Effector CD4-positive, alpha-beta T cell (primary cell): ENCODE measurements around the gene GNAZ.
"Not testable (repeated sequence)": the region's sequence is repeated elsewhere in the genome, so short reads cannot be mapped to it uniquely, and the experiment has no call there.

Source experiments
- DNase-seq: peaks from one replicate; pipeline ENCODE4 v3.0.0-alpha.2; 2020

Gene GNAZ

DNA sequence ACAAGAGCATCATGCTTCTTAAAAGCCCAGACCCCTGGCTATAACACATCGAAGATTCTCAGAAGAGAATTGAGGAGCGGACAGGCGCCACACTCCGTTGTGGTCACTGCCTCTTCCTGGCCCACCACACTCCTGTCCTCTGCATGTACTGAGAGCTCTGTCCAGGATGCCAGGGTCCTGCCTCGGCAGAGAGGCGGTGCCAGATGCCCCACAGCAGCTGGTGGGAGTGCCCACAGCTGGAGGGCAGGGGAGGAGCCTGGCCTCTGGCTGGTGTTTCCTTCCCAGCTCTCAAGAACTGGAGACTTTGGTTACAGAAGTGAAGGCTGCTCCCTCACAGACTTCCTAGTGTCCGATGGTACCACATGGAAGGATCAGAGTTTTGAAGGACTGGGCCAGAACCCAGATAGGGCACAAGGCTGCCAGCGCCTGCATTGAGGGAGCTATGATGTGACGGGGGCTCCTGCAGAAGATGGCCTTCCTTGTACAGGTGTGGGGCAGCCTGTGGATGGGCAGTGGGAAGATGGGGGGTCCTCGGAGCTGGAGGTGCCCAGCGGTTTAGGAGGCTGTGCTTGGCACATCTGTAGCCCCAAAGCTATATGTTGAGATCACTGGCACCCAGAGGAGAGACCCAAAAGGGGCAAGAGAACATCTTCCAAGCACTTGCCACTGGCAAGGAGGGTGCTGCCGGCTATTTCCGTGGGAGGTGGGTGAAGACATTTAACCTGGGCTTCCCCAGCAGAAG is 52.1 kb downstream of the GNAZ start:
- no peak for DNase-seq

DNA sequence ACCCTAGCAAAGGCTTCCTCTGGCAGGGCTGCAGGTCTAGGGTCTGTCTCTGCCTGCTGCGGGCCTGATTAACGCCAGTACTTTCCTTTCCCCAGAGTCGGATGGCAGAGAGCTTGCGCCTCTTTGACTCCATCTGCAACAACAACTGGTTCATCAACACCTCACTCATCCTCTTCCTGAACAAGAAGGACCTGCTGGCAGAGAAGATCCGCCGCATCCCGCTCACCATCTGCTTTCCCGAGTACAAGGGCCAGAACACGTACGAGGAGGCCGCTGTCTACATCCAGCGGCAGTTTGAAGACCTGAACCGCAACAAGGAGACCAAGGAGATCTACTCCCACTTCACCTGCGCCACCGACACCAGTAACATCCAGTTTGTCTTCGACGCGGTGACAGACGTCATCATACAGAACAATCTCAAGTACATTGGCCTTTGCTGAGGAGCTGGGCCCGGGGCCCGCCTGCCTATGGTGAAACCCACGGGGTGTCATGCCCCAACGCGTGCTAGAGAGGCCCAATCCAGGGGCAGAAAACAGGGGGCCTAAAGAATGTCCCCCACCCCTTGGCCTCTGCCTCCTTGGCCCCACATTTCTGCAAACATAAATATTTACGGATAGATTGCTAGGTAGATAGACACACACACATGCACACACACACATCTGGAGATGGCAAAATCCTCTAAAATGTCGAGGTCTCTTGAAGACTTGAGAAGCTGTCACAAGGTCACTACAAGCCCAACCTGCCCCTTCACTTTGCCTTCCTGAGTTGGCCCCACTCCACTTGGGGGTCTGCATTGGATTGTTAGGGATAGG is 52.9 kb downstream of the GNAZ start:
- no peak for DNase-seq

DNA sequence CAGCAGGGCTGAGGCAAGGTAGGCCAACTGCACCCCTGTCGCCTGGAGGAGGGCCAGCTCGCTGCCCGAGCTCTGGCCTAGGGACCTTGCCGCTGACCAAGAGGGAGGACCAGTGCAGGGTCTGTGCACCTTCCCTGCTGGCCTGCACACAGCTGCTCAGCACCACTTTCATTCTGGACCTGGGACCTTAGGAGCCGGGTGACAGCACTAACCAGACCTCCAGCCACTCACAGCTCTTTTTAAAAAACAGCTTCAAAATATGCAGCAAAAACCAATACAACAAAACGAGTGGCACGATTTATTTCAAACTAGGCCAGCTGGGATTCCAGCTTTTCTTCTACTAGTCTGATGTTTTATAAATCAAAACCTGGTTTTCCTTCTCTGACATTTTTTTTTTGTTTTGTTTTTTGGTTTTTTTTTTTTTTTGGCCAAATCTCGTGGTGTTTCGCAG is 53.5 kb downstream of the GNAZ start:
- DNase-seq = no peak

DNA sequence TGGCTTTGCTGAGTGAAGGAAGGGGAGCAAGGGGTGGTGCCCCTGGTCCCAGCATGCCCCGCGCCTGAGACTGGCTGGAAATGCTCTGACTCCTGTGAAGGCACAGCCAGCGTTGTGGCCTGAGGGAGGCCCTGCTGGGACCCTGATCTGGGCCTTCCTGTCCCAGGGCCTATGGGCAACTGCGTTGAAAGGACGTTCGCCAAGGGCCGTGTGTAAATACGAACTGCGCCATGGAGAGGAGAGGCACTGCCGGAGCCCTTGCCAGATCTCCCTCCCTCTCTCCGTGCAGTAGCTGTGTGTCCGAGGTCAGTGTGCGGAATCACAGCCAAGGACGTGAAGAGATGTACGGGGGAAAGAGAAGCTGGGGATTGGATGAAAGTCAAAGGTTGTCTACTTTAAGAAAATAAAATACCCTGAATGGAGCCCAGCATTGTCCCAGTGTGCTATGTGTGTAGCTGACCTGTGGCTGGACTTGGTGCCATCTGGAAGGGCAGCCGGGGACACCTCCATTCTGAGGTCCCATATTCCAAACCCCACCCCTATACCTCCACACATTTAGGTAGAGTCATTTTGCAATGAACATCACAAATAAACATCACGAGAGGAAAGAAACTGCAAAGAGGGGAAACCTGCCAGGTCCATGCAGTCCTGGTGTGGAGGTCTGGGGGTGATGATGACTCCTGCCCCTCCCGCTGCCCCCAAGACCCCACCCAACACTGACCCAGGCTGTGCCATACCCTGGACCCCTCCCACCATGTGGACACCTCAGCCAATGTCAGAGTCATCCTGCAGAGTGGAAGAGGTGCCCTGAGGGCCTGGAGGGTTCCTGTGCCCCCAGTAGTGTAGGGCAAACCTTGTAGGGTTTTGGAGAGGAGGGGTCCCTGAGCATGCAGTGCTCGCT is 54.5 kb downstream of the GNAZ start:
- DNase-seq = no peak

DNA sequence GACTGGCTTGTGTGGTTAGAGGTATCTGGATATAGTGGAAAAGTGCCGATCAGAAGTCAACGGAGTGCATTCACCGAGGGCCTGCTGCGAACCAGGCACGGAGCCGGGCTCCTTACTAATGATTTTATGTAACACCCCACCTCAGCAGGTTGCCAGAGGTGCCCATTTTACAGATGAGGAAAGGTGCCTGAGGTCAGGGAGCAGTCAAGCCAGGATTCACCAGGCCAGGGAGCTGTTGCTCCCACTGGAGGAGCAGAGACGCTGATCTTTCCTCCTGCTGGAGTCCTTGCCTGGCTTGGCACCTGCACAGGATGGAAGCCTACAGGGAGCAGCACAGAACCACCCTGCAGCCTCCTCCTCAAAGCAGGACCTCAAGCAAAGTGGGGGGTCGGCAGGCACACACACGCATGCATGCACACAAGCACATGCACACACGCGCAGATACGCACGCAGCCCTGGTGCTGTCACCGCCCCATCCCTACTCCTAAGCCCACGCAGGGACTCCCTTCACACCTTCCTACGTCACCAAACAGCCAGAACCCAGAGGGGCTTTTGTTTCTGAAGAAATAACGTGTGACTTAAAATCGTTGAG is 55.3 kb downstream of the GNAZ start:
- no peak for DNase-seq

DNA sequence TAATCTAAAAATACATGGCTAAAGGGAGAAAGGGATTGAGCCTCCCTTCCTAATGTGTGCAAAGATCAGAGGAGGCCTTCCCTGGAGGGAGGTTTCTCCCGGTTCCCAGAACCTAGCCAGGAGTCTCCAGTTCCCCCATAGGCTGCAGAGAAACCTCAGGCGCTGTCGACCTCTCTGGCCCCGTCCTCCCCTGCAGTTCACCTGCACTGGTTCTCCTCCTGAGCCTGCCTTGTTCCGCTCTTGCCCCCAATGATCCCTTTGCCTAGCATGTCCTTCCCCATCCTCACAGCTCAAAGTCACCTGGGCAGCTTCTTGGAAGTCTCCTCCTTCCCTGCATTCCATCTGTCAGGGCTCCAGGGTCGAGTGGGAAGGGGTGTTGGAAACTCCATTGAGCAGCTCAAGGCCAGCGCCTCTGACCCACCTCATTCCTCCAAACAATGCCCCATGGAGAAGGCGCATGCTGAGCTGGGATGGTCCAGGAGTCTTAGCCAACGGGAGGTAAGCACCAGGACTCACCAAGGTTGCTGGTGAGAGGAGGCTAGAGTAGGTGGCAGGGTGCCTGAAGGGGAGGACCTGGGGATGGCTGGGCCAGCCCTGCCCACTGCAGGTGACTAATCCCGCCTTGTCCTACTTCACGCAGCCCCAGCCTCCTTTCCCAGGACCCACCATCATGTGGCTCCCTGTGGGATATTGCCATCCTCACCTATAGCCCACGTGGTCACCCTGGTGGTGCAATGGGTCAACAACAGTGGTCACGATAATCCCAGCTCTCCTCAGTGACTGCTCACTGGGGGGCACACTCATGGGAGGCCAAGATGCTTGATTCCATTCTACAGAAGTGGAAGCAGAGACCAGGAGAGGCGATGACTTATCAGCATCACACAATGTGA is 56.1 kb downstream of the GNAZ start:
- DNase-seq = no peak

DNA sequence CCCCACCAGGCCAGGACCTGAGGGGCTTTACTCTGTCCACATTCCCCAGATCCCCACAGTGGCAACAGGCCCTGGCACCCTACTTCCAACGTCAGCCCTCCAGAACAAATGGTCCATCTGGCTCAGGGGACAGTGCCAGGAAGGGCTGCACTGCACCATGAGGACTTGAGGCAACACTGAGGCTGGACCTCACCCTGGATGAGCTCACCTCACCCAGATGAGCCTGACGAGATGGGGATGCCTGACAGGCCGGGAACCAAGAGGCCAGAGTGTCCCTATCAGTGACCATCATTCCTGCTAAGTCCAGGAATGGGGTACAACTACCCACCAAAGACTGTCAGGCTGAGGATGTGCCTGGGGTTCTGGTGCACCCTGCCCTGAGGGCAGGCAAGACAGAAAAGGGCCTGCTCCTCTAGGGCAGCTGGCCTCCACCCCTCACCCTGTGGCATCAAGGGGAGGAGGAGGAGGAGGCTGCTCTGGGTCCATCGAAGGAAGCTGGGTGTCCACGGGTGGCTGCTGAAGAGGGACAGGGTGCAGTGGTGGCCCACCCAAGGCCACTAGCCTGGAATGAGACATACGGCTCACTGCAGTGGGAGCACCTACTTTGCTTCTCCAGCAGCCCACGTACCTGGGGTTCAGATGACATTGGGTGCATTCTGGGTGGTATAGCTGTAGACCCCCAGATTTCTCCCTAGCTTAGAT is 56.9 kb downstream of the GNAZ start:
- DNase-seq = no peak

DNA sequence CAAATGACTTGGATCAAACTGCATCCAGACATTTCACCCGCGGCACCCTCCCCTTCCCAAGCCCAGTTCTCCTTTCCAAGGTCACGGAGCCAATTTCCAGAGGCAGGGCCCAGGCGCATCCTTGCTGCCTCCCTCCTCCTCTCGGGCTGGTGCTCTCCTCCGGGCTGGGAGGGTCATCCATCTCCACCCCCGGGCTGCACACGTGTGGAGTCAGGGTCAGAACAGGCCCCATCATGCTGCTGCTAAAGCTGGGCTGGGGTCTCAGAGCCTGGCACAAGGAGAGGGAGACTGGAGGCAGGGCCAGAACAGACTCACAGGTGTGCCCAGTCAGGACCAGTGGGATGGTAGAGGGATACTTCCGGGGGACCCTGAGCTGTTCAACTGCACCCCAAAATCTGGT is 57.5 kb downstream of the GNAZ start:
- no peak for DNase-seq

DNA sequence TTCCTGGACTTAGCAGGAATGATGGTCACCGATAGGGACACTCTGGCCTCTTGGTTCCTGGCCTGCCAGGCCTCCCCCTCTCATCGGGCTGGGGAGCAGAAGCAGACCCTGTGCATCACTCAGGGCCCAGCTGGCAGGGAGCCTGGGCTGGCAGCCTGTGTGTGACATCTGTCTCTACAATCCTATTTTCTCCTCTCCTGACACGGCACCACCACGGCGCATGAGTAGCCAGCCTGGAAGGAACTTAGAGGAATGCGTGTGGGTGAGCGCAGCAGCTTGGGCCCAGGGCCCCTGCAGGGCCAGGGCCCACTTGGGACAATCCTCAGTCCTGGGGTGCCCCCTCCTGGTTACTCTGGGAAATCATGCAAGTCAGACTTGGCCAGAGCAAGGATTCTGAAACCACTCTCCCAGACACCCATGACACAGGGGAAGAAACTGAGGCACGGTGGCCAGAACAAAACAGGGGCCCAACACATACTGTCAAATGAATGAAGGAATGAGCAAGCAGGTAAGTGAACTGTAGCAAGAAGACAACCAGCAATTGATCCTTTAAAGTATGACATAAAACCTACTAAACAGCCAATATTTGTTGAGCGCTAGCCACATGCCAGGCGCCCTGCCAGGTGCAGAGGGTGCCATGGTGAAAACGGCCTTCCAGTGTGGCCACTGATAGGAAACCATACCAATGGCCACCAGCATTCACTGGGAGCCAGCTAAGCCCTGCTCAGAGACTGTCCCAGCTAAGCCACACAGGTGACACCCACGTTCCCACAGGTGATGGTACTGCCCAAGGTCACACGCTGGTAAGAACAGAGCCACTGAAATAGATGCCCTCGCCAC is 58.2 kb downstream of the GNAZ start:
- DNase-seq = peak; percentile 71

DNA sequence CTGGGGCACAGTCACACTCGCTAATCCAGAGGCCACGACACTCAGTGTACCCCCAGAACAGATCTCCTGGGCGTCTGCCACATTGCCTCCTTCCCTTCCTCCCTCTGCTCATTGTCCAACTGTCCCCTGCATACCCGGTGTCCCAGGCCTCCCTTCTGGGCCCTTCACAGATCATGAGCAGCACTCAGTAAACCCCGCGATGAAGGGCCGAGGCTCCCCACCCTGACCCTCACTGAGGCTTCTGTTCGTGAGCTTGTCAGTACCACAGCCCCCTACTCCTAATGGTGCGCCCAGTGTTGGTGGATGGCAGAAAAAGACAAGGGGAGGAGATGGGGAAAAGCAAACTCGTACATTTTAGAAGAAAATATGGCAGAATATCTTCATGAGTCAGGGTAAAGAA is 58.8 kb downstream of the GNAZ start:
- DNase-seq = no peak

DNA sequence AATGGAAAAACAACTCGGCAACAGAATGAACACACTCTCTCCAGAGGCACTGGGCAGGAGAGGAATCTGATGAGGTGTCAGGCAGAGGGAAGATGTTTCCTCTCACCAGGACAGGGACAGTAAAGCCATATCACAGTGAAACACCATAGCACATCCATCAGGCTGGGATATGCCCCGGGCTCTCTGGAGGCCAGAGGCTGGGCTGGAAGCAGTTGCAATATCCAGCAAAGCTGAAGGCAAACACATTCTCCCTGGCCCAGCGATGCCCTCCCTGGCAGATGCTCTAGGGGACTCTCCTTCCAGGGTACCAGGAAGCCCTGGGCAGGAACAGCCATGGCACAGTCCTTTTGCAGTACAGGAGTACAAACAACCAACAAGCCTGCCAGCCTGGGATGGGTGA is 60.4 kb downstream of the GNAZ start:
- no peak for DNase-seq

DNA sequence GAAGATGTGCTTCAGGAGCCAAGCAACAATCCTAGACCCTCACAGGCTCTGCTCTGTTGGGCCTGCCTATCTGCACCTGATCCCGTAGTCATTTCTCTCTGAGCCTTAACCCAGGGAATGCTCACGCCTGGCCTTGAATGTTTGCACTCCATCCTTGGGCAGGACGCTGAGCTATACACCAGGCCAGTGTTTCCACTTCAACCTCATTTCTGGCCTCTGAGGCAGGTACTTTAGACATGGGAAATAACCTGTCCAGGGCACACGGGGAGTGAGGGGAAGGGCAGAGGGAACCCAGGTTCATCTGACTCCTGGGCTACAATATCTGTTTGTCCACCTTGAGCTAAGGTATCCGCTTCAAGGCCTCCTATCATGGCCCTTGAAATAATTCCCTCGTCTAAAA is 61.6 kb downstream of the GNAZ start:
- DNase-seq = no peak

DNA sequence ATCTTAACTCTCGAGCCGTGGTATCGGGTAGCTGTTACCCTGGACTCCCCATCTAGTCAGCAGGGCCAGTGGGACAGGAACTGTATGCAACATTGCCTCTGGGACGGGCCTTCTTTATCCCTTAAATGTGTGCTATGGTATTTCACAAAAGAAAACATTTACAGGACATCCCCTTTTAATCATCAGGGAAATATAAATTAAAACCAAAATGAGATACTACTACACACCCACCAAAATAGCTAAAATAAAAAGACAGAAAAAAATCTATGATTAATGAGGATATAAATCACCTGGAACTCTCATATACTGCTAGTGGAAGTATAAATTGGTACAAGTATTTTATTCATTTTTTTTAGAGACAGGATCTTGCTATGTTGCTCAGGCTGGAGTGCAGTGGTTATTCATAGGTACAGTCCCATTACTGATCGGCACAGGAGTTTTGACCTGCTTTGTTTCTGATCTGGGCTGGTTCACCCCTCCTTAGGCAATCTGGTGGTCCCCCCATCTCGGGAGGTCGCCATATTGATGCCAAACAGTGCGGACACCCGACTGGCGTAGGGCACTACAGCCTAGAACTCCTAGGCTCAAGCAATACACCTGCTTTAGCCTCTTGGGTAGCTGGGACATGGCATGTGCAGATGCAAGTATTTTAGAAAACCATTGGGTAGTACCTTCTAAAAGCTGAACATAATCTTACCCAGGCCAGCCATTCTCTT is 62.2 kb downstream of the GNAZ start:
- DNase-seq = no peak

DNA sequence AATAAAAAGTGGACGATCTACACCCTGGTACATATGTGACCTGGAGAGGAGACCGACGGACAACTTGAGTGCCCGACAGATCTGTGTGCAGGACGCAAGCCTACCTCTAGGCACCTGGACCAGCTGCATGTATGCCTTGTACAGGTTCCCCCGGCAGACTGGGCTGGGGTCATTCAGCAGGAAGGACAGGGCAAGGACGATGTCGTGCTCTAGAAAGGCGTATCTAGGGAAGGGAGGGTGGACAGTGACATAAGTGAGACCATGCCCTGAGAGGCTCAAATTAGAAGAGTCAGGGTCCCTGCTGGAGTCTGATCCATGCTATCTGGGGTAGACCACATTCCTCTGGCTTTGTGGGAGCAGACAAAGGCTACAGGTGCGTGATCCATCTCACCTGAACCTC is 63.6 kb downstream of the GNAZ start:
- DNase-seq = no peak

DNA sequence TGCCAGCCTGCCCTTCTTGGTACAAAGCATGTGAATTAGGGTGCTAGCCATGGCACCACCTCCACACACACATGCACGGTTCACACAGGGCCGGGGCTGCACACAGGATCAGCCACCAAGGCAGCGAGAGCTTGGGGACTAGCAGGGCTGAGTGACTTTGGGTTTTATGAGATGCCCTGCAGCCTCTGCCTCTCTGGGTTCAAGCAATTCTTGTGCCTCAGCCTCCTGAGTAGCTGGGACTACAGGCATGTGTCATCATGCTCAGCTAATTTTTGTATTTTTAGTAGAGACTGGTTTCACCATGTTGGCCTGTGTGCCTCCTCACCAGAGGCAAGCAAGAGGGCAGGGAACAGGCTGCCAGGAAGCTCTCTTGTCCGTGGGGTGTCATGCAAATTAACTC is 66.7 kb downstream of the GNAZ start:
- DNase-seq = not testable (repeated sequence)

DNA sequence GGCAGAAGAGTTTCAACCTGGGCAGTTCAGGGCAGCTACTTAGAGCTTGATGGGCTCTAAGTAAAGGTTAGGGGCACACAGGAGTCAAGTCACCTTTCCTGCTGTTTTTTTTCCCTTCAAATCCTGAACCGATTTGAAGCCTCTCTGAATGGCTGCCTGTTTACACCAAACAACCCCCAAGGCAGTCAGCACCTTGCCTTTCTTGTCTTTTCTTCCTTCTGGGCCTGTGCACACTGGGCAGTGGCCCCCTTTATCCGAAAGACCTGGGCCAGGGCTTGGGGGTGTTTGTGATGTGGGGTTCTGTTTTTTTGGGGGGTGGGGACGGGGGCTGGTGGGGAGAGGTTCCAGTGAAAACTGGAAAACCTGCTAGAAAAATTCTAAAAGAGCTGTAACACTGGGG is 67.1 kb downstream of the GNAZ start:
- no peak for DNase-seq

DNA sequence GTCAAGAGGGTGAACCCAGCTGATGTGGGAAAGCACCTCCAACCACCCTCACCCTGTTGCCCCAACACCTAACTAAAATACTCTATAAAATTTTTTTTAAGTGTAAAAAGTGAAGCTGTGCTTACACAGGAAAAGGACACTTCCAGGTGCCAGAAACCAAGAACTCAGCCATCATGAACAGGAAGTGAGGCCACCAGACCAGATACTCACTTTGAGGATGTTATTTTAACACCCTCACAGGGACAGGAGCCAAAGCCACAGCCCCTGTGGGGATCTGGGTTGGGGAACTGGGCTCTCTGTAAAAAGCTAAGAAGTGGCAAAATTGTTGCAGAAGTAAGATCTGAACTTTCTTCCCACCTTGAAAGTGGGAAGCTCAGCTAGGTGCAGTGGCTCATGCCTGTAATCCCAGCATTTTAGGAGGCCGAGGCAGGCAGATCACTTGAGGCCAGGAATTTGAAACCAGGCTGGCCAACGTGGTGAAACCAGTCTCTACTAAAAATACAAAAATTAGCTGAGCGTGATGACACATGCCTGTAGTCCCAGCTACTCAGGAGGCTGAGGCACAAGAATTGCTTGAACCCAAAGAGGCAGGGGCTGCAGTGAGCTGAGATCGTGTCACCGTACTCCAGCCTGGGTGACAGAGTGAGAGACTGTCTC is 67.7 kb downstream of the GNAZ start:
- peak; percentile 33 for DNase-seq

DNA sequence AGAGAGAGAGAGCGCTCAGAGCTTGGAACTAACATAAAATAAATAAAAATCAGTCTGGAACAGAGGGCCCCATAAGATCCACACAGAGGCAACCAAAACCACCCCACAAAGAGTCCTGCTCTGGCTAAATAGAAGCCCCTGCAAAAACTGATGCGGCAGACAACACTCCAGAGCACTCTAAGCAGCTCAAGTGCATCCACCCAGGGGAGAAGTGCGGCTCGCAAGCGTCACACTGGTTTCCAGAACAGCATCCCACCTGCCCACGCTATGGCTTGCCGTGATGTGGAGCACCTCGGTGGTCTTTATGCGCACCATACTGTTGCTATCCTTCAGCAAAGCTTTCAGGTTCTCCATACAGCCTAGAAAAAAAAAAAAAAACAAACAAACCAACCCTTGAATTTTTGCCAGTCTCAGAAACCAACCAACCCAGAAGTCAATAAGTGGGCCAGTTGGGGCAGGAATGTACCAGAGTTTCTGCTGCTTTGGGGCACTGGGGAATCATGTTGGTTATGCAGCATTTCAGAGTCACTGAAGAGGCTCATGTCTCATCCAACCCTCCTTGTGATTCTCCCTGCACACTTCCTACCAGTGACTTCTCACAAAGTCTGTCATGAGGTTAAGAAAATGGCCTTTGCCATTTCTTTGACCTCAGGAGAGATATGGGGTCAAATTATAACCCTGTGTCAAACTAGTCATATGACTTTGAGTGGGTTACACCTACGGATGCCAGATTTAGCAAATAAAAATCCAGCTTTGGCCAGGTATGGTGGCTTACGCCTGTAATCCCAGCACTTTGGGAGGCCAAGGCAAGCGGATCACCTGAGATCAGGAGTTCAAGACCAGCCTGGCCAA is 68.5 kb downstream of the GNAZ start:
- no peak for DNase-seq
